Sigmoid colon (tissue), 4 donors: ENCODE measurements around the gene RIMS1.

ENCODE experiments used
- CTCF ChIP-seq, 4 experiments: fragments of 450-650 bp in 3 of 4; fragments of 200-600 bp in 1 of 4; IDR thresholded peaks; one replicate each; pipeline ENCODE4 v1.5.1; 2016 to 2019; ENCODE audit warnings: antibody characterized with exemption in 4 of 4, mild to moderate bottlenecking in 3 of 4, moderate library complexity in 2 of 4
- POLR2AphosphoS5 ChIP-seq, 4 donors: sonication (generic); formaldehyde crosslinking; IDR thresholded peaks; one replicate each; pipeline ENCODE4 v1.6.1; 2017; ENCODE audit warnings: antibody characterized with exemption in 4 of 4

- TF ChIP-seq CTCF (IDR thresholded peaks at IDR 0.05) (no peak), POLR2AphosphoS5 (IDR thresholded peaks at IDR 0.05) (no peak)
These were observed 352.6 kb downstream of the RIMS1 start for GRCh38 chr6:72238900-72239299.
